GM18526 (cell line): ENCODE measurements around the gene ERF.

ENCODE experiments used
- POLR2A ChIP-seq: IDR thresholded peaks from 3 replicates; pipeline ENCODE4 v1.6.1; 2011; ENCODE audit not compliant: insufficient read length; ENCODE audit errors: extremely low read depth

ERF gene

GRCh38 chr19:42253245-42254088 lies 1.5 kb downstream of the ERF start:
- peak; percentile 42 for TF ChIP-seq POLR2A

GRCh38 chr19:42252365-42253244 lies 2.3 kb downstream of the ERF start:
- no peak for TF ChIP-seq POLR2A

- TF ChIP-seq POLR2A, result no peak
Observed at GRCh38 chr19:42251572-42252358, 3.2 kb downstream of the ERF start.

GRCh38 chr19:42250666-42251531 lies 4.0 kb downstream of the ERF start:
- no peak for TF ChIP-seq POLR2A

- no peak for TF ChIP-seq POLR2A
Observed at GRCh38 chr19:42250183-42250665, 4.7 kb downstream of the ERF start.

GRCh38 chr19:42249769-42250168 lies 5.2 kb downstream of the ERF start:
- TF ChIP-seq POLR2A, result no peak

- no peak for TF ChIP-seq POLR2A
Observed at GRCh38 chr19:42249149-42249750, 5.7 kb downstream of the ERF start.

- TF ChIP-seq POLR2A, result no peak
Observed at GRCh38 chr19:42248270-42249148, 6.4 kb downstream of the ERF start.

- TF ChIP-seq POLR2A, result no peak
Observed at GRCh38 chr19:42247640-42248199, 7.2 kb downstream of the ERF start.

GRCh38 chr19:42246922-42247639 lies 7.8 kb downstream of the ERF start:
- TF ChIP-seq POLR2A, result no peak

- no peak for TF ChIP-seq POLR2A
Observed at GRCh38 chr19:42246143-42246921, 8.6 kb downstream of the ERF start.
